BE2C (cell line): ENCODE results near the gene KRT1.
"Not testable (repeated sequence)": the region's sequence is repeated elsewhere in the genome, so short reads cannot be mapped to it uniquely, and the experiment has no call there.

Source experiments
- DNase-seq: peaks from one replicate; pipeline ENCODE4 v3.0.0-alpha.2; 2020
- H3K27me3 ChIP-seq: fragments of 250-450 bp; sonication (Bioruptor Pico); 2 replicates; pipeline ENCODE4 v1.5.1; 2020; ENCODE audit warnings: mild to moderate bottlenecking
- H3K36me3 ChIP-seq: fragments of 250-450 bp; sonication (Bioruptor Pico); 2 replicates; pipeline ENCODE4 v1.5.1; 2020; ENCODE audit warnings: mild to moderate bottlenecking
- H3K4me1 ChIP-seq: fragments of 250-450 bp; sonication (Bioruptor Pico); 2 replicates; pipeline ENCODE4 v1.5.1; 2020
- H3K4me3 ChIP-seq: 2 replicates; pipeline ENCODE4 v1.5.1; 2011; ENCODE audit warnings: low read depth, low read length
- H3K9me3 ChIP-seq: fragments of 250-450 bp; sonication (Bioruptor Pico); 2 replicates; pipeline ENCODE4 v1.5.1; 2020
- TF ChIP-seq, protein P1 (sequence below): IDR thresholded peaks from 2 replicates; pipeline ENCODE4 v1.5.1; 2012; ENCODE audit warnings: mild to moderate bottlenecking, low read depth, low read length

The KRT1 gene

DNA sequence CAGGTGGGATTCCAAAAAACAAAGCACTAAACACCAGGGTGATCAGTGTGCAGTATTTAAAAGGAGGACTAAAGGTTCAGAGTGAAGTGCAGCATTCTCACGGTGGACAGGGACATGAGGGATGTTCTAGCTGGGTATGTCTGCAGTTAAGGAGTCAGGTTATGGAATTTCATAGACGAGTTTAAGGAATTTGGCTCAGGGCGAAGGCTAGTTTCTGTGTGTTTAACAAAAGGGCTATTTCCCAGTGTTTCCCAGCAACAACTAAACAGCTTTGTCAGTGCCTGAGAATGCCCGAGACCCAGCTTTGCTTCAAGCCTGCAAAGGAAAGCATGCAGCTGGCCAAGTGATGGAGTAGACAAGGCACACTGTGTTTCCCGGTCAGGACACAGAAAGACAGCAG lies 7.0 kb downstream of the KRT1 start:
- no peaks in the 10 kb centered on the region for H3K36me3 ChIP-seq
- no peaks in the 10 kb centered on the region for H3K4me1 ChIP-seq
- no peak overlapping the region for H3K4me3 ChIP-seq
- H3K27me3 ChIP-seq: peaks cover 17% of the 10 kb centered on the region
- no peaks in the 10 kb centered on the region for H3K9me3 ChIP-seq
- TF ChIP-seq, protein P1, sequence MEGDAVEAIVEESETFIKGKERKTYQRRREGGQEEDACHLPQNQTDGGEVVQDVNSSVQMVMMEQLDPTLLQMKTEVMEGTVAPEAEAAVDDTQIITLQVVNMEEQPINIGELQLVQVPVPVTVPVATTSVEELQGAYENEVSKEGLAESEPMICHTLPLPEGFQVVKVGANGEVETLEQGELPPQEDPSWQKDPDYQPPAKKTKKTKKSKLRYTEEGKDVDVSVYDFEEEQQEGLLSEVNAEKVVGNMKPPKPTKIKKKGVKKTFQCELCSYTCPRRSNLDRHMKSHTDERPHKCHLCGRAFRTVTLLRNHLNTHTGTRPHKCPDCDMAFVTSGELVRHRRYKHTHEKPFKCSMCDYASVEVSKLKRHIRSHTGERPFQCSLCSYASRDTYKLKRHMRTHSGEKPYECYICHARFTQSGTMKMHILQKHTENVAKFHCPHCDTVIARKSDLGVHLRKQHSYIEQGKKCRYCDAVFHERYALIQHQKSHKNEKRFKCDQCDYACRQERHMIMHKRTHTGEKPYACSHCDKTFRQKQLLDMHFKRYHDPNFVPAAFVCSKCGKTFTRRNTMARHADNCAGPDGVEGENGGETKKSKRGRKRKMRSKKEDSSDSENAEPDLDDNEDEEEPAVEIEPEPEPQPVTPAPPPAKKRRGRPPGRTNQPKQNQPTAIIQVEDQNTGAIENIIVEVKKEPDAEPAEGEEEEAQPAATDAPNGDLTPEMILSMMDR: no peak
- no peak for DNase-seq

GRCh38 chr12:52672321-52672933 lies 7.8 kb downstream of the KRT1 start:
- no peaks in the 10 kb centered on the region for H3K4me1 ChIP-seq
- H3K9me3 ChIP-seq: no peaks in the 10 kb centered on the region
- H3K36me3 ChIP-seq: no peaks in the 10 kb centered on the region
- no peak for DNase-seq
- peaks cover 22% of the 10 kb centered on the region for H3K27me3 ChIP-seq
- TF ChIP-seq, protein P1: no peak
- H3K4me3 ChIP-seq: no peak overlapping the region

- TF ChIP-seq, protein P1: no peak
- Histone ChIP-seq H3K27me3 (peaks cover 19% of the 10 kb centered on the region), H3K36me3 (no peaks in the 10 kb centered on the region), H3K9me3 (no peaks in the 10 kb centered on the region), H3K4me1 (no peaks in the 10 kb centered on the region), H3K4me3 (no peak overlapping the region)
- DNase-seq: no peak
Measured at GRCh38 chr12:52670961-52671360, 9.2 kb downstream of the KRT1 start.

- Histone ChIP-seq H3K27me3 (peaks cover 20% of the 10 kb centered on the region), H3K4me1 (no peaks in the 10 kb centered on the region), H3K4me3 (no peak overlapping the region), H3K9me3 (no peaks in the 10 kb centered on the region), H3K36me3 (no peaks in the 10 kb centered on the region)
- no peak for DNase-seq
- TF ChIP-seq, protein P1: no peak
Measured at GRCh38 chr12:52670506-52670905, 9.7 kb downstream of the KRT1 start.

- not testable (repeated sequence) for H3K4me1 ChIP-seq, H3K9me3 ChIP-seq, DNase-seq, H3K4me3 ChIP-seq, H3K36me3 ChIP-seq
- peaks cover 16% of the 10 kb centered on the region for H3K27me3 ChIP-seq
Measured at GRCh38 chr12:52669941-52670340, 10.3 kb downstream of the KRT1 start.

GRCh38 chr12:52669426-52669825 lies 10.8 kb downstream of the KRT1 start:
- no peaks in the 10 kb centered on the region for H3K4me1 ChIP-seq
- peaks cover 16% of the 10 kb centered on the region for H3K27me3 ChIP-seq
- H3K4me3 ChIP-seq: no peak overlapping the region
- TF ChIP-seq, protein P1: no peak
- no peaks in the 10 kb centered on the region for H3K36me3 ChIP-seq
- no peak for DNase-seq
- H3K9me3 ChIP-seq: no peaks in the 10 kb centered on the region

DNA sequence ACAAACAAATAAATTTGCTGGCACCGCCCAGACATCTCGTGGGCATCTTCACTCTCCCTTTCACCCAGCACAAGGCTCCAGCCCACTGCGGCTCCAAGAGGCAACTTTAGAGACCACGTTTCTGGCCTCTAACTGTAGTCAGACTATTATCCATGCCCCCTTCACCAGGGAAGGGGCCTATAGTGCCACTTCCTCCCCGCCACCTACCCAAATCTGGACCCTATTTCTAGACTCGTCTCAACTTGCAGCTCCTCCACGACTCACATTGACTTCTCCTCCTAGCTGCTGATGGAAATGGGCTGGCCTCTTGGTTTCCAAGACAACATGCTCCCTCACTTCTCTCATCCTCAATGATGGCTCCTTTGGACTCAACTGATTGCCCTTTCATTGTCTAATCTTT lies 12.3 kb downstream of the KRT1 start:
- Histone ChIP-seq H3K27me3 (peaks cover 10% of the 10 kb centered on the region), H3K9me3 (no peaks in the 10 kb centered on the region), H3K36me3 (no peaks in the 10 kb centered on the region), H3K4me1 (no peaks in the 10 kb centered on the region), H3K4me3 (no peak overlapping the region)
- TF ChIP-seq, protein P1: no peak
- DNase-seq: no peak
